ENCODE results near the gene EIF1B.

The EIF1B gene

GRCh38 chr3:40355410-40355809 is 45.9 kb downstream of the EIF1B start:
- no peak for DNase-seq

GRCh38 chr3:40358454-40358853 is 48.9 kb downstream of the EIF1B start:
- no peak for DNase-seq

All from Kasumi-1 (cell line).